Small intestine (tissue), 7 donors: ENCODE data around the gene IGSF5. TPM values are rescaled to one million over a fixed set of nuclear protein-coding genes. Genes with fewer than 3 reads are reported as not detected.

ENCODE experiments used
- DNase-seq, 2 donors: peaks; one replicate each; pipeline versions ENCODE4 v3.0.0 to v3.0.0-alpha.2; 2013
- FAIRE-seq: peaks from 2 replicates; lab custom pipeline; 2012; peaks lifted over from hg19 to GRCh38; lab: Jason Lieb, UNC
- H3K27ac ChIP-seq, 3 donors: one replicate each; pipeline ENCODE4 v1.5.1; 2013; ENCODE audit warnings: low read length in 2 of 3, mild to moderate bottlenecking in 2 of 3, control low read depth in 1 of 3, inconsistent platforms in 1 of 3, low read depth in 1 of 3, moderate library complexity in 1 of 3
- H3K27me3 ChIP-seq, 3 donors: one replicate each; pipeline ENCODE4 v1.6.1; 2013; ENCODE audit warnings: low read length in 3 of 3, inconsistent platforms in 1 of 3; ENCODE audit not compliant: control insufficient read depth in 3 of 3, insufficient read depth in 3 of 3
- H3K36me3 ChIP-seq, 3 donors: one replicate each; pipeline ENCODE4 v1.6.1; 2013; ENCODE audit warnings: low read length in 3 of 3, inconsistent platforms in 1 of 3, low read depth in 1 of 3, mild to moderate bottlenecking in 1 of 3, moderate library complexity in 1 of 3; ENCODE audit not compliant: control insufficient read depth in 3 of 3, insufficient read depth in 2 of 3
- H3K4me1 ChIP-seq, 3 donors: one replicate each; pipeline ENCODE4 v1.6.1; 2013; ENCODE audit warnings: low read length in 2 of 3, inconsistent platforms in 1 of 3, low read depth in 1 of 3, mild to moderate bottlenecking in 1 of 3, moderate library complexity in 1 of 3; ENCODE audit not compliant: control insufficient read depth in 3 of 3, insufficient read depth in 2 of 3
- H3K4me3 ChIP-seq, 3 donors: one replicate each; pipeline ENCODE4 v1.5.1; 2013; ENCODE audit warnings: low read length in 3 of 3, control low read depth in 1 of 3, inconsistent platforms in 1 of 3, low read depth in 1 of 3, mild to moderate bottlenecking in 1 of 3, moderate library complexity in 1 of 3
- H3K9me3 ChIP-seq, 2 donors: one replicate each; pipeline ENCODE4 v1.6.1; 2013; ENCODE audit warnings: low read depth in 1 of 2, low read length in 1 of 2; ENCODE audit not compliant: control insufficient read depth in 2 of 2, insufficient read depth in 1 of 2
- WGBS, 3 donors: extraction: QIAGEN DNeasy Blood & Tissue Kit; methylation state at CpG; one replicate each; pipeline ENCODE4 v1.1.7; 2013; 5-methylcytosine and 5-hydroxymethylcytosine counted together
- polyA plus RNA-seq, 4 donors: library from polyadenylated mRNA; stranded (reverse) in 3 of 4; unstranded in 1 of 4; fragments of 200-250 nt in 3 of 4; fragments of 120-200 nt in 1 of 4; gene quantifications; one replicate each; pipeline versions ENCODE4 v1.2.1 to v1.2.3, GENCODE V29; 2013
- donor health status: healthy with polysubstance abuse.
- donor health status: control.
- donor health status: control.
- donor health status: Bipolar disorder and iron deficiency.
- donor health status: healthy.

The IGSF5 gene
- polyA plus RNA-seq, 4 donors: 0.12 to 0.78 (median 0.45) TPM; not detected in 1

DNA sequence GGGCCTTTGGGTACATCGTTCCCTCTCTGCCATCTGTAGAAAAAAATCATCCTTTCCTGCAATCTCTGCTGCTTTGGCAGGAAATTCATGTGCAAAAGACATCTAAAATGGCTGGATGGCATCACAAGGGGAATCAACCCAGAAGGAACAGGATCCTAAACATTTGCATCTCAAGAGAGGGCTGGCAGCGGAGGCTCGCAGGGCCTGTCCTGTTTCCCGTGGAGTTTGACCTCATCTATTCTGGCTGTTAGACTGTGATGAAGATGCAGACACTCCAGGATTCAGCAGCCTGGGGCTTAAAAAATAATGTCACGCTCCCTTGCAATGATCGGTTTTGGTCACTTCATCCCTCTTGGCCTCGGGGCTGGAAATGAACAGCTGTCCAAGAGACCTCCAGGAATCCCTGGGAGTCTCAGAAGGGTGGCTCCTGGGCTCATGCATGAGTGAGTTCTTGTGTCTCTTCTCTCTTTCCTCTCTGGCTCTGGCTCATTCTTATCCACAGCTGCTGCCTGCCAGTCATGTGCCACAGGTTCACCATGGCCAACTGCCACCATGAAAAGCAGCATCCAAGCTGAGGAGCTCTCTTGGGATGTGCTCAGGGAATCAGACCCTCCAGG lies 106.1 kb downstream of the IGSF5 start:
- no peak overlapping the region for H3K27ac ChIP-seq
- 78 to 86% (median 82%) methylated on average over 7 of the region's 7 CpGs for WGBS, 3 donors
- no peaks in the 10 kb centered on the region for H3K36me3 ChIP-seq
- FAIRE-seq (no peak), DNase-seq (no peak)
- no peaks in the 10 kb centered on the region for H3K9me3 ChIP-seq
- H3K4me3 ChIP-seq: no peak overlapping the region
- H3K4me1 ChIP-seq: no peaks in the 10 kb centered on the region
- no peaks in the 10 kb centered on the region for H3K27me3 ChIP-seq

Other genes starting within 250 kb of the IGSF5 start
- gene B3GALT5, start 132.2 kb upstream of the IGSF5 start, polyA plus RNA-seq: 10 to 100 TPM in 3 of 4 donors, 1 to 10 TPM in 1; 7.6 to 19.5 (median 14.9) TPM
- 1 to 10 TPM in 3 of 4 donors, not detected in 1; 1.1 to 6.8 (median 1.9) TPM for gene PCP4, start 122.3 kb downstream of the IGSF5 start, polyA plus RNA-seq